ENCODE measurements around the gene KCNA4. TPM values are rescaled to one million over a fixed set of nuclear protein-coding genes. Genes with fewer than 3 reads are reported as not detected.

Gene KCNA4
- total RNA-seq, 1 donor from 2014 or later: not detected

- Mint-ChIP-seq H3K36me3 (ENCODE audit: low read depth) (no peaks in the 10 kb centered on the region), H3K4me3 (no peak overlapping the region), H3K27ac (no peak overlapping the region), H3K4me1 (no peaks in the 10 kb centered on the region), H3K27me3 (peaks cover 3% of the 10 kb centered on the region), H3K9me3 (no peaks in the 10 kb centered on the region)
- ChIA-PET POLR2A (no interaction called here), CTCF (no interaction called here)
- intact Hi-C loops (cut with micrococcal nuclease): no loop called here
- ATAC-seq (ENCODE audit: low read depth) (no peak), DNase-seq (no peak)
- TF ChIP-seq CTCF (IDR thresholded peaks at IDR 0.05): no peak
Measured at GRCh38 chr11:30012346-30012745, 4.5 kb downstream of the KCNA4 start.

GRCh38 chr11:30009060-30009459 lies 7.8 kb downstream of the KCNA4 start:
- DNase-seq (no peak), ATAC-seq (ENCODE audit: low read depth) (no peak)
- Mint-ChIP-seq H3K36me3 (ENCODE audit: low read depth) (no peaks in the 10 kb centered on the region), H3K27ac (no peak overlapping the region), H3K4me1 (no peaks in the 10 kb centered on the region), H3K4me3 (no peak overlapping the region), H3K9me3 (no peaks in the 10 kb centered on the region), H3K27me3 (no peaks in the 10 kb centered on the region)
- TF ChIP-seq CTCF (IDR thresholded peaks at IDR 0.05): no peak
- intact Hi-C loops (cut with micrococcal nuclease): no loop called here
- ChIA-PET CTCF (no interaction called here), POLR2A (no interaction called here)

- intact Hi-C loops (cut with micrococcal nuclease): no loop called here
- TF ChIP-seq CTCF (IDR thresholded peaks at IDR 0.05): no peak
- no peaks in the 10 kb centered on the region for H3K4me1 Mint-ChIP-seq
- DNase-seq (no peak), ATAC-seq (ENCODE audit: low read depth) (no peak)
- H3K9me3 Mint-ChIP-seq: no peaks in the 10 kb centered on the region
- POLR2A ChIA-PET: no interaction called here
- CTCF ChIA-PET: no interaction called here
- no peak overlapping the region for H3K4me3 Mint-ChIP-seq
- H3K27ac Mint-ChIP-seq: no peak overlapping the region
- H3K36me3 Mint-ChIP-seq (ENCODE audit: low read depth): no peaks in the 10 kb centered on the region
- no peaks in the 10 kb centered on the region for H3K27me3 Mint-ChIP-seq
Measured at GRCh38 chr11:30006876-30007275, 10.0 kb downstream of the KCNA4 start.

GRCh38 chr11:30002157-30002785 lies 14.6 kb downstream of the KCNA4 start:
- H3K4me3 Mint-ChIP-seq: no peak overlapping the region
- TF ChIP-seq CTCF (IDR thresholded peaks at IDR 0.05): no peak
- DNase-seq (no peak), ATAC-seq (ENCODE audit: low read depth) (no peak)
- no peaks in the 10 kb centered on the region for H3K4me1 Mint-ChIP-seq
- no peaks in the 10 kb centered on the region for H3K36me3 Mint-ChIP-seq (ENCODE audit: low read depth)
- no peak overlapping the region for H3K27ac Mint-ChIP-seq
- intact Hi-C loops (cut with micrococcal nuclease): no loop called here
- no peaks in the 10 kb centered on the region for H3K27me3 Mint-ChIP-seq
- no peaks in the 10 kb centered on the region for H3K9me3 Mint-ChIP-seq
- ChIA-PET POLR2A (no interaction called here), CTCF (no interaction called here)

- no peak for ATAC-seq (ENCODE audit: low read depth)
- intact Hi-C loops (cut with micrococcal nuclease): no loop called here
- no peaks in the 10 kb centered on the region for H3K36me3 Mint-ChIP-seq (ENCODE audit: low read depth)
Measured at GRCh38 chr11:30000986-30001750, 15.7 kb downstream of the KCNA4 start.

More at GRCh38 chr11:30000986-30001750, 15.7 kb downstream of the KCNA4 start:
- H3K9me3 Mint-ChIP-seq: no peaks in the 10 kb centered on the region
- no peaks in the 10 kb centered on the region for H3K4me1 Mint-ChIP-seq
- H3K4me3 Mint-ChIP-seq: no peak overlapping the region
- ChIA-PET CTCF (no interaction called here), POLR2A (interaction anchor here (0.6 kb wide), 1 partner anchor 165 kb away, joined by 3 read pairs; no protein-coding TSS in a partner anchor)
- no peaks in the 10 kb centered on the region for H3K27me3 Mint-ChIP-seq
- DNase-seq: no peak
- no peak overlapping the region for H3K27ac Mint-ChIP-seq
- TF ChIP-seq CTCF (IDR thresholded peaks at IDR 0.05): no peak

Measured in activated B cell treated with CpG ODN at 0.5 μM for 24 hours (primary cell).